Measurements from ENCODE around the gene PBX3. TPM values are rescaled to one million over a fixed set of nuclear protein-coding genes. Genes with fewer than 3 reads are reported as not detected.

Gene PBX3
- total RNA-seq, 1 experiment from 2014 or later = 46.0 TPM

- Histone ChIP-seq H3K23ac (ENCODE audit: insufficient read length, low read depth, low read length) (no peak overlapping the region), H4K8ac (replicated peaks; ENCODE audit: insufficient read length, low read depth, low read length) (no peak overlapping the region), H3K14ac (ENCODE audit: insufficient read depth, low read length) (no peak overlapping the region), H2BK120ac (ENCODE audit: low read depth, low read length, poor library complexity, severe bottlenecking) (no peak overlapping the region), H4K20me1 (ENCODE audit: control insufficient read depth, insufficient read depth, insufficient read length) (no peaks in the 10 kb centered on the region), H3T11ph (ENCODE audit: low read length) (no peak overlapping the region), H2AFZ (ENCODE audit: low read length) (no peak overlapping the region), H3K9me3 (ENCODE audit: control insufficient read depth, low read depth, low read length) (no peaks in the 10 kb centered on the region), H3K27me3 (ENCODE audit: insufficient read depth, low read length) (no peaks in the 10 kb centered on the region), H3K4me1 (ENCODE audit: insufficient read depth, low read length) (no peaks in the 10 kb centered on the region), H4K91ac (ENCODE audit: insufficient read length, low read depth, low read length) (no peak overlapping the region), H3K9ac (ENCODE audit: extremely low read depth, insufficient read length, low read length) (no peak overlapping the region), H3K27ac (ENCODE audit: insufficient read length, low read depth, low read length) (no peak overlapping the region), H3K4ac (ENCODE audit: low read depth, low read length) (no peak overlapping the region), H3K79me1 (ENCODE audit: insufficient read depth, low read depth, low read length, poor library complexity, severe bottlenecking) (no peaks in the 10 kb centered on the region), H2BK12ac (ENCODE audit: insufficient read length, low read depth, low read length) (no peak overlapping the region), H2BK15ac (ENCODE audit: low read depth, low read length) (no peak overlapping the region), H2AK5ac (ENCODE audit: insufficient read length, low read length) (no peak overlapping the region), H3K18ac (ENCODE audit: insufficient read length, low read depth, low read length) (no peak overlapping the region), H3K23me2 (ENCODE audit: insufficient read length, low read depth, low read length, poor library complexity, severe bottlenecking) (no peaks in the 10 kb centered on the region), H2BK20ac (ENCODE audit: low read depth, low read length, poor library complexity, severe bottlenecking) (no peak overlapping the region), H3K79me2 (ENCODE audit: insufficient read depth, low read length) (no peaks in the 10 kb centered on the region), H3K56ac (ENCODE audit: insufficient read length, low read depth, low read length) (no peak overlapping the region), H4K5ac (ENCODE audit: insufficient read length, low read depth, low read length) (no peak overlapping the region), H2BK5ac (ENCODE audit: insufficient read length, low read length) (no peak overlapping the region), H3K4me2 (ENCODE audit: insufficient read depth, insufficient read length, low read length) (no peak overlapping the region)
- no peak overlapping the region for H3K27ac Mint-ChIP-seq
- no peaks in the 10 kb centered on the region; the same call in 1 of the 2 replicates for H3K27me3 Mint-ChIP-seq (ENCODE audit: low read depth)
- TF ChIP-seq CTCF (conservative IDR thresholded peaks at IDR 0.05) = no peak
- H3K36me3 Mint-ChIP-seq (ENCODE audit: insufficient read depth in 1 of 3, low read depth in 3 of 3) = peaks cover 8 to 11% (median 9%) of the 10 kb centered on the region in 3 experiments
- peaks cover 29 to 31% of the 10 kb centered on the region in 2 experiments for H3K9me3 Mint-ChIP-seq
- H3K4me3 Mint-ChIP-seq = no peak overlapping the region
- no peak for DNase-seq
- no peaks in the 10 kb centered on the region for H3K4me1 Mint-ChIP-seq
- WGBS (ENCODE audit: extremely low coverage, insufficient read length, low lambda C conversion rate) = no CpG with 5 or more reads among the region's 8 CpGs
Measured at GRCh38 chr9:125982798-125983406, 235.7 kb downstream of the PBX3 start.
